Right hindlimb (tissue), 1 donor: ENCODE measurements around the gene CRTC3.
A peak's percentile ranks its signal among the peaks of the same experiment; 100 is the strongest.
"Not testable (repeated sequence)": the region's sequence is repeated elsewhere in the genome, so short reads cannot be mapped to it uniquely, and the experiment has no call there.

ENCODE experiments used
- DNase-seq: peaks from one replicate; pipeline ENCODE4 v3.0.0-alpha.2; 2018

CRTC3 gene

GRCh38 chr15:90523373-90523772 lies 6.3 kb upstream of the CRTC3 start:
- DNase-seq = no peak

GRCh38 chr15:90524018-90524803 lies 5.5 kb upstream of the CRTC3 start:
- DNase-seq = not testable (repeated sequence)

GRCh38 chr15:90529011-90529370 lies 732 bp upstream of the CRTC3 start:
- no peak for DNase-seq

GRCh38 chr15:90530250-90531051 lies 728 bp downstream of the CRTC3 start:
- peak; percentile 66 for DNase-seq

- no peak for DNase-seq
Observed at GRCh38 chr15:90531147-90531546, 1.4 kb downstream of the CRTC3 start.

- DNase-seq = no peak
Observed at GRCh38 chr15:90535254-90535653, 5.5 kb downstream of the CRTC3 start.

GRCh38 chr15:90539789-90540188 lies 10.1 kb downstream of the CRTC3 start:
- no peak for DNase-seq

- no peak for DNase-seq
Observed at GRCh38 chr15:90540768-90541167, 11.0 kb downstream of the CRTC3 start.

- no peak for DNase-seq
Observed at GRCh38 chr15:90545095-90545494, 15.4 kb downstream of the CRTC3 start.

GRCh38 chr15:90547540-90547939 lies 17.8 kb downstream of the CRTC3 start:
- DNase-seq = no peak

GRCh38 chr15:90550919-90551318 lies 21.2 kb downstream of the CRTC3 start:
- no peak for DNase-seq

- no peak for DNase-seq
Observed at GRCh38 chr15:90552162-90552928, 22.6 kb downstream of the CRTC3 start.

- no peak for DNase-seq
Observed at GRCh38 chr15:90552929-90553211, 23.1 kb downstream of the CRTC3 start.

- peak; percentile 54 for DNase-seq
Observed at GRCh38 chr15:90553248-90553745, 23.6 kb downstream of the CRTC3 start.

GRCh38 chr15:90557186-90558084 lies 27.7 kb downstream of the CRTC3 start:
- peak; percentile 62 for DNase-seq

GRCh38 chr15:90558171-90558573 lies 28.4 kb downstream of the CRTC3 start:
- DNase-seq = peak; percentile 24

- no peak for DNase-seq
Observed at GRCh38 chr15:90559119-90559518, 29.4 kb downstream of the CRTC3 start.

GRCh38 chr15:90560229-90560776 lies 30.6 kb downstream of the CRTC3 start:
- peak; percentile 35 for DNase-seq

GRCh38 chr15:90561344-90562244 lies 31.9 kb downstream of the CRTC3 start:
- DNase-seq = peak; percentile 55

GRCh38 chr15:90562669-90563068 lies 32.9 kb downstream of the CRTC3 start:
- DNase-seq = no peak

GRCh38 chr15:90563463-90563862 lies 33.7 kb downstream of the CRTC3 start:
- no peak for DNase-seq
